SK-N-SH (cell line): ENCODE results near the gene ZP1. TPM values are rescaled to one million over a fixed set of nuclear protein-coding genes. Genes with fewer than 3 reads are reported as not detected.

Source experiments
- CTCF ChIA-PET: fragments of 300-600, 350-600 bp; formaldehyde crosslinking; extraction: SDS; loops from one replicate; lab custom pipeline; 2021; lab: Yijun Ruan, JAX
- POLR2A ChIA-PET: fragments of 350-600 bp; sonication (Branson Sonifier 250); formaldehyde crosslinking; extraction: SDS; loops from one replicate; lab custom pipeline; 2020; ENCODE audit warnings: antibody characterized with exemption, inconsistent platforms; lab: Yijun Ruan, JAX
- DNase-seq: peaks from one replicate; pipeline ENCODE4 v3.0.0; 2012
- H2AFZ ChIP-seq: fragments of 200-600 bp; sonication (generic); 2 replicates; pipeline ENCODE4 v1.8.1; 2016; ENCODE audit warnings: antibody characterized with exemption, mild to moderate bottlenecking, low read depth
- H3F3A ChIP-seq: fragments of 200-600 bp; sonication (generic); replicated peaks from 2 replicates; pipeline ENCODE3; 2016; ENCODE audit warnings: antibody characterized with exemption, mild to moderate bottlenecking; ENCODE audit not compliant: insufficient read depth
- H3K27ac ChIP-seq, 2 experiments: fragments of 200-500 bp in 1 of 2; fragments of 200-600 bp in 1 of 2; sonication (Bioruptor generic) in 1 of 2; sonication (generic), shearing (Covaris generic) in 1 of 2; 2 replicates each; pipeline versions ENCODE4 v1.5.1 to v1.6.1; 2014 to 2016; ENCODE audit warnings: low read depth in 2 of 2, inconsistent platforms in 1 of 2, low read length in 1 of 2, mild to moderate bottlenecking in 1 of 2, mixed read lengths in 1 of 2
- H3K27me3 ChIP-seq: fragments of 200-600 bp; sonication (generic), shearing (Covaris generic); 2 replicates; pipeline ENCODE4 v1.6.1; 2016; ENCODE audit warnings: mixed run types; ENCODE audit not compliant: insufficient read depth
- H3K36me3 ChIP-seq, 2 experiments: fragments of 200-500 bp in 1 of 2; fragments of 200-600 bp in 1 of 2; sonication (Bioruptor generic) in 1 of 2; sonication (generic) in 1 of 2; replicated peaks in 1 of 2; 2 replicates each; pipeline versions ENCODE3 to v1.5.1; 2014 to 2016; ENCODE audit warnings: low read length in 1 of 2, mild to moderate bottlenecking in 1 of 2; ENCODE audit not compliant: insufficient read depth in 2 of 2, control insufficient read depth in 1 of 2
- H3K4me1 ChIP-seq, 2 experiments: fragments of 200-500 bp in 1 of 2; fragments of 200-600 bp in 1 of 2; sonication (Bioruptor generic) in 1 of 2; sonication (generic), shearing (Covaris generic) in 1 of 2; 2 replicates each; pipeline versions ENCODE4 v1.5.1 to v1.6.1; 2014 to 2016; ENCODE audit warnings: low read depth in 1 of 2, low read length in 1 of 2, mixed run types in 1 of 2; ENCODE audit not compliant: insufficient read depth in 2 of 2, control insufficient read depth in 1 of 2
- H3K4me2 ChIP-seq: fragments of 200-600 bp; sonication (generic), shearing (Covaris generic); 2 replicates; pipeline ENCODE4 v1.6.1; 2017; ENCODE audit warnings: mixed run types
- H3K4me3 ChIP-seq, 2 experiments: fragments of 200-500 bp in 1 of 2; fragments of 200-600 bp in 1 of 2; sonication (Bioruptor generic) in 1 of 2; sonication (generic), shearing (Covaris generic) in 1 of 2; 2 replicates each; pipeline versions ENCODE4 v1.5.1 to v1.8.1; 2014 to 2016; ENCODE audit warnings: low read depth in 2 of 2, inconsistent platforms in 1 of 2, low read length in 1 of 2, mild to moderate bottlenecking in 1 of 2, mixed read lengths in 1 of 2, moderate library complexity in 1 of 2
- H3K79me2 ChIP-seq: fragments of 200-600 bp; sonication (generic); 2 replicates; pipeline ENCODE4 v1.8.1; 2017; ENCODE audit warnings: mild to moderate bottlenecking; ENCODE audit not compliant: insufficient read depth
- H3K9ac ChIP-seq: fragments of 200-600 bp; sonication (generic); 2 replicates; pipeline ENCODE4 v1.6.1; 2017; ENCODE audit warnings: mixed run types
- H3K9me2 ChIP-seq: fragments of 200-600 bp; sonication (generic); 2 replicates; pipeline ENCODE4 v1.6.1; 2017; ENCODE audit warnings: mixed run types
- H3K9me3 ChIP-seq: fragments of 200-600 bp; sonication (generic); 2 replicates; pipeline ENCODE4 v1.6.1; 2017; ENCODE audit warnings: mixed run types, mild to moderate bottlenecking, moderate library complexity
- H4K20me1 ChIP-seq: fragments of 200-600 bp; sonication (generic); 2 replicates; pipeline ENCODE4 v1.6.1; 2017; ENCODE audit warnings: mild to moderate bottlenecking, mixed run types; ENCODE audit not compliant: insufficient read depth
- CHD2 ChIP-seq: fragments of 150-350 bp; IDR thresholded peaks from 2 replicates; pipeline ENCODE4 v1.6.1; 2018; ENCODE audit warnings: low read length; ENCODE audit not compliant: partially characterized antibody
- CTCF ChIP-seq: fragments of 200-600 bp; sonication (generic); IDR thresholded peaks from 2 replicates; pipeline ENCODE4 v1.6.1; 2017; ENCODE audit warnings: antibody characterized with exemption, mild to moderate bottlenecking, moderate library complexity
- ELF1 ChIP-seq: IDR thresholded peaks from 2 replicates; pipeline ENCODE4 v1.4.0; 2012
- EP300 ChIP-seq, 2 experiments: IDR thresholded peaks; 2 replicates each; pipeline versions ENCODE4 v1.4.0 to v1.6.1; 2012; ENCODE audit warnings: borderline replicate concordance in 1 of 2, low read depth in 1 of 2, low read length in 1 of 2
- EZH2phosphoT487 ChIP-seq: fragments of 200-600 bp; sonication (generic); IDR thresholded peaks from 2 replicates; pipeline ENCODE4 v1.6.1; 2017; ENCODE audit warnings: low read depth, mixed run types, mild to moderate bottlenecking, antibody characterized with exemption, moderate library complexity, borderline replicate concordance
- GATA2 ChIP-seq: sonication (generic); formaldehyde crosslinking; IDR thresholded peaks from 2 replicates; pipeline ENCODE4 v1.5.0; 2020; ENCODE audit warnings: mild to moderate bottlenecking, missing genetic modification reagents
- POLR2AphosphoS5 ChIP-seq: IDR thresholded peaks from 2 replicates; pipeline ENCODE4 v1.6.1; 2012; ENCODE audit warnings: low read depth, low read length
- RAD21 ChIP-seq: IDR thresholded peaks from 2 replicates; pipeline ENCODE4 v1.6.1; 2012; ENCODE audit warnings: mild to moderate bottlenecking, low read length
- RCOR1 ChIP-seq: fragments of 150-350 bp; IDR thresholded peaks from 2 replicates; pipeline ENCODE4 v1.6.1; 2017; ENCODE audit warnings: antibody characterized with exemption, low read length
- SIN3A ChIP-seq: IDR thresholded peaks from 2 replicates; pipeline ENCODE4 v1.6.1; 2012; ENCODE audit warnings: low read depth, mild to moderate bottlenecking, low read length, moderate library complexity, borderline replicate concordance
- SMC3 ChIP-seq: IDR thresholded peaks from 2 replicates; pipeline ENCODE4 v1.6.1; 2012; ENCODE audit warnings: low read depth, low read length, improper control_type of control experiment
- USF2 ChIP-seq: fragments of 150-350 bp; IDR thresholded peaks from 2 replicates; pipeline ENCODE4 v1.6.1; 2017; ENCODE audit warnings: antibody characterized with exemption, low read length, low read depth, borderline replicate concordance
- WGBS: methylation state at CpG from one replicate; pipeline ENCODE4 v1.1.6; 2017; ENCODE audit warnings: low lambda C conversion rate; 5-methylcytosine and 5-hydroxymethylcytosine counted together
- polyA plus RNA-seq, 3 experiments: library from polyadenylated mRNA; depleted of rRNA; stranded (reverse); fragments of >200 nt; gene quantifications; 2 replicates each; pipeline ENCODE4 v1.2.3, GENCODE V29; 2012
- TF ChIP-seq, protein P1 (sequence below): IDR thresholded peaks from 2 replicates; pipeline ENCODE4 v1.4.0; 2012; ENCODE audit warnings: low read depth

Gene ZP1
- polyA plus RNA-seq, 1 of the 3 experiments (the other 2 are of a cell fraction): not detected

GRCh38 chr11:60830478-60831142, 36.7 kb upstream of the ZP1 start:
- no peak overlapping the region for H3K9ac ChIP-seq
- no peak overlapping the region for H3K27ac ChIP-seq
- H3K9me2 ChIP-seq: no peaks in the 10 kb centered on the region
- no peaks in the 10 kb centered on the region for H4K20me1 ChIP-seq
- H3K4me2 ChIP-seq: peak overlapping the region; percentile 19; the same call in 1 of the 2 replicates
- CTCF ChIA-PET: interaction anchor here (0.5 to 23.7 kb wide), 56 partner anchors 9 to 464 kb away, joined by 3 to 550 read pairs (median 5); partner anchors contain the start of genes CCDC86, PRPF19, PTGDR2 and VWCE
- no peaks in the 10 kb centered on the region for H3K36me3 ChIP-seq
- H3K4me1 ChIP-seq: peaks cover 0 to 16% of the 10 kb centered on the region in 2 experiments; a peak in 2 of 4 replicates
- POLR2A ChIA-PET: interaction anchor here (2.6 kb wide), 1 partner anchor 57 kb away, joined by 9 read pairs; no protein-coding TSS in a partner anchor
- H2AFZ ChIP-seq: no peak overlapping the region; the same call in 1 of the 2 replicates
- H3F3A ChIP-seq: no peaks in the 10 kb centered on the region
- peaks cover 6% of the 10 kb centered on the region; the same call in 1 of the 2 replicates for H3K27me3 ChIP-seq
- TF ChIP-seq EP300 (IDR thresholded peaks at IDR 0.05; ENCODE audit: borderline replicate concordance in 1 of 2, low read depth in 1 of 2, low read length in 1 of 2): no peak
- TF ChIP-seq EZH2phosphoT487: no peak
- no peak for TF ChIP-seq ELF1
- TF ChIP-seq USF2: no peak
- no peak for TF ChIP-seq POLR2AphosphoS5
- no peaks in the 10 kb centered on the region for H3K9me3 ChIP-seq
- H3K79me2 ChIP-seq: no peaks in the 10 kb centered on the region
- no peak for DNase-seq
- peak overlapping the region in 1 of 2 experiments; percentile 6; a peak in 1 of 4 replicates for H3K4me3 ChIP-seq
- 17% methylated on average over 5 of the region's 10 CpGs for WGBS

DNA sequence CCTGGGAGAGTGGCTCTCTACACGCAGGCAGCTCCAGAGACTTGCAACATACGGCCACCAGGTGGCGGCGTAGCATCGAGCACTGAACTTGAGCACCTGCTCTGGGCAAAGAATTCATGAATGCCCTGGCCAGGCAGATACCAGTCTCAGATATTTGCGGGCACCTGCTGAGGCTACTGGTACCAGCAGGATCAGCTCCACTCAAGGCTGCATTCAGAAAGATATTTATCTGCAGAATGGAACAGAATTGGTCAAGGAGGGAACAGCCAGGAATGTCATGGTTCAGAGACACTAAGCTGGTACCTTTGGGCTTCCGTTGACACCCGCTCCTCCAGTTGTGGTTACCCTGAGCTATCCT, 36.2 kb upstream of the ZP1 start:
- H3K36me3 ChIP-seq: no peaks in the 10 kb centered on the region
- H3K4me3 ChIP-seq: peak overlapping the region in 1 of 2 experiments; percentile 6; a peak in 1 of 4 replicates
- H3K9me2 ChIP-seq: no peaks in the 10 kb centered on the region
- peaks cover 0 to 16% of the 10 kb centered on the region in 2 experiments; a peak in 2 of 4 replicates for H3K4me1 ChIP-seq
- ChIA-PET POLR2A (interaction anchor here (2.6 kb wide), 1 partner anchor 57 kb away, joined by 9 read pairs; no protein-coding TSS in a partner anchor), CTCF (interaction anchor here (0.5 to 23.7 kb wide), 63 partner anchors 9 to 464 kb away, joined by 3 to 550 read pairs (median 5); partner anchors contain the start of genes CCDC86, PRPF19, PTGDR2 and VWCE)
- no peak overlapping the region for H3K9ac ChIP-seq
- H3K27me3 ChIP-seq: peaks cover 6% of the 10 kb centered on the region; the same call in 1 of the 2 replicates
- peak overlapping the region; percentile 19; the same call in 1 of the 2 replicates for H3K4me2 ChIP-seq
- no peaks in the 10 kb centered on the region for H3F3A ChIP-seq
- no peaks in the 10 kb centered on the region for H3K9me3 ChIP-seq
- H4K20me1 ChIP-seq: no peaks in the 10 kb centered on the region
- TF ChIP-seq CHD2 (peak; percentile 21), RAD21 (peak; percentile 93), SMC3 (peak; percentile 93), CTCF (peak; percentile 91), RCOR1 (peak; percentile 58), GATA2 (no peak; the same call in 1 of the 2 replicates), SIN3A (no peak)
- TF ChIP-seq, protein P1, sequence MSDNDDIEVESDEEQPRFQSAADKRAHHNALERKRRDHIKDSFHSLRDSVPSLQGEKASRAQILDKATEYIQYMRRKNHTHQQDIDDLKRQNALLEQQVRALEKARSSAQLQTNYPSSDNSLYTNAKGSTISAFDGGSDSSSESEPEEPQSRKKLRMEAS: 0 out of 2 replicates have a peak, but pooled peaks have one; percentile 28
- TF ChIP-seq, all 33 proteins: peak for 6
- Histone ChIP-seq H2AFZ (no peak overlapping the region), H3K27ac (no peak overlapping the region), H3K79me2 (no peaks in the 10 kb centered on the region)
- 2% methylated on average over 7 of the region's 8 CpGs for WGBS
- peak; percentile 80 for DNase-seq
